ENCODE results near the gene LCP2. TPM values are rescaled to one million over a fixed set of nuclear protein-coding genes. Genes with fewer than 3 reads are reported as not detected.
A peak's percentile ranks its signal among the peaks of the same experiment; 100 is the strongest.

Gene LCP2
- total and polyA plus RNA-seq, 2 donors (not counting 1 experiment from before 2014, with no cell fraction given): not detected

DNA sequence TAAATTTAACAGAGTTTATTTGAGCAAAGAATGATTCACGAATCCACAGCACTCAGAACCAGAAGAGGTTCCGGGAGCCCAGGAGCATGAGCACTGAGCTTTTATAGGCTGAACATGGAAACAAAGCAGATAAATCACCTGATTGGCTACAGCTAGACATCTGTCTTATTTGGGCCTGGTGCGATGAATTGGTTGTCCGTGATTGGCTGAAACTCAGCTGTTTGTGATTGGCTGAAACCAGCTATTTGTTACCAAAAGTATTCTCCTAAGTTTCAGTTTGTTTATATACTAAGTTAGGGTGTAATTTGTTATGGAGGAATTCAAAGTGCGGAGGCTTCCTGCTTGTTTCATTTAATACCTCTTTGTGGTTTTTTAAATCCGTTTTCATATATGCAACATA lies 15.8 kb upstream of the LCP2 start:
- Histone ChIP-seq H3K9ac (ENCODE audit: insufficient read depth, low read length) (no peak overlapping the region), H3K4me2 (ENCODE audit: extremely low read depth, insufficient read depth, low read length) (no peak overlapping the region), H3K4me1 (ENCODE audit: control insufficient read depth, extremely low read depth, insufficient read depth, low read length) (no peaks in the 10 kb centered on the region), H3K79me2 (ENCODE audit: control insufficient read depth, insufficient read depth, low read length) (no peaks in the 10 kb centered on the region), H3K27me3 (ENCODE audit: control insufficient read depth, insufficient read depth, low read length) (no peaks in the 10 kb centered on the region), H3K4me3 (replicated peaks in 1 of 4; ENCODE audit: control extremely low read depth in 1 of 4, insufficient read depth in 1 of 4, low read depth in 3 of 4, low read length in 4 of 4) (no peak overlapping the region), H3K27ac (ENCODE audit: insufficient read depth, low read length) (no peak overlapping the region), H3K36me3 (ENCODE audit: control insufficient read depth, insufficient read depth, low read length) (no peaks in the 10 kb centered on the region), H2AFZ (ENCODE audit: low read length) (no peak overlapping the region), H3K9me3 (ENCODE audit: control insufficient read depth, insufficient read depth, low read depth, low read length) (no peaks in the 10 kb centered on the region), H4K20me1 (ENCODE audit: control insufficient read depth, extremely low read depth, insufficient read depth, low read length) (no peaks in the 10 kb centered on the region)
- no peak for DNase-seq (ENCODE audit: low read depth in 2 of 2)
- TF ChIP-seq, protein P1, sequence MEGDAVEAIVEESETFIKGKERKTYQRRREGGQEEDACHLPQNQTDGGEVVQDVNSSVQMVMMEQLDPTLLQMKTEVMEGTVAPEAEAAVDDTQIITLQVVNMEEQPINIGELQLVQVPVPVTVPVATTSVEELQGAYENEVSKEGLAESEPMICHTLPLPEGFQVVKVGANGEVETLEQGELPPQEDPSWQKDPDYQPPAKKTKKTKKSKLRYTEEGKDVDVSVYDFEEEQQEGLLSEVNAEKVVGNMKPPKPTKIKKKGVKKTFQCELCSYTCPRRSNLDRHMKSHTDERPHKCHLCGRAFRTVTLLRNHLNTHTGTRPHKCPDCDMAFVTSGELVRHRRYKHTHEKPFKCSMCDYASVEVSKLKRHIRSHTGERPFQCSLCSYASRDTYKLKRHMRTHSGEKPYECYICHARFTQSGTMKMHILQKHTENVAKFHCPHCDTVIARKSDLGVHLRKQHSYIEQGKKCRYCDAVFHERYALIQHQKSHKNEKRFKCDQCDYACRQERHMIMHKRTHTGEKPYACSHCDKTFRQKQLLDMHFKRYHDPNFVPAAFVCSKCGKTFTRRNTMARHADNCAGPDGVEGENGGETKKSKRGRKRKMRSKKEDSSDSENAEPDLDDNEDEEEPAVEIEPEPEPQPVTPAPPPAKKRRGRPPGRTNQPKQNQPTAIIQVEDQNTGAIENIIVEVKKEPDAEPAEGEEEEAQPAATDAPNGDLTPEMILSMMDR (conservative IDR thresholded peaks at IDR 0.05 in 1 of 2, IDR thresholded peaks at IDR 0.05 in 1 of 2; ENCODE audit: low read depth in 1 of 2, low read length in 2 of 2): no peak
- no peak for TF ChIP-seq EZH2 (IDR thresholded peaks at IDR 0.05; ENCODE audit: low read length, missing control alignments)

DNA sequence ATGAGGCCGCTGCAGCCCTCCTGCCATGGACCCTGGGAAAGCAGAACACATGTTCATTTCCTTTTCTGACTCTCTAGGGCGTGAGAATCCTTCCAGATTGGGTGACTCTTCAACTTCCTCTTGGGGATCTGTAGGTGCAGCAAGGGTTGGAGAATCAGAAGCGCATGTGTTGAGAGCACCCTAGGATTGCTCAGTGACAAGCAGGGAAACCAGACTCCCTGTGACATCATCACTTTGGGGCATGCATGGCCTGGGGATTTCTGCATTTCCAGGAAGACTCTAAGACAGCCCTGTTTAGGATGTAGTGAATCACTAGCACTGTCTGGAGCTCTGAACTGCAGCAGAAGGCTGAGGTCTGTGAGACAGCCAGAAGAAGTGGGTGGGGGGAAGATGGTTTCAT lies 15.1 kb upstream of the LCP2 start:
- Histone ChIP-seq H3K4me1 (ENCODE audit: control insufficient read depth, extremely low read depth, insufficient read depth, low read length) (no peaks in the 10 kb centered on the region), H3K9me3 (ENCODE audit: control insufficient read depth, insufficient read depth, low read depth, low read length) (no peaks in the 10 kb centered on the region), H3K79me2 (ENCODE audit: control insufficient read depth, insufficient read depth, low read length) (no peaks in the 10 kb centered on the region), H4K20me1 (ENCODE audit: control insufficient read depth, extremely low read depth, insufficient read depth, low read length) (no peaks in the 10 kb centered on the region), H2AFZ (ENCODE audit: low read length) (no peak overlapping the region), H3K27me3 (ENCODE audit: control insufficient read depth, insufficient read depth, low read length) (no peaks in the 10 kb centered on the region), H3K27ac (ENCODE audit: insufficient read depth, low read length) (no peak overlapping the region), H3K4me3 (replicated peaks in 1 of 4; ENCODE audit: control extremely low read depth in 1 of 4, insufficient read depth in 1 of 4, low read depth in 3 of 4, low read length in 4 of 4) (no peak overlapping the region), H3K9ac (ENCODE audit: insufficient read depth, low read length) (no peak overlapping the region), H3K4me2 (ENCODE audit: extremely low read depth, insufficient read depth, low read length) (no peak overlapping the region), H3K36me3 (ENCODE audit: control insufficient read depth, insufficient read depth, low read length) (no peaks in the 10 kb centered on the region)
- DNase-seq (ENCODE audit: low read depth in 2 of 2): peak in 1 of 2 donors; percentile 48
- no peak for TF ChIP-seq EZH2 (IDR thresholded peaks at IDR 0.05; ENCODE audit: low read length, missing control alignments)
- TF ChIP-seq, protein P1 (conservative IDR thresholded peaks at IDR 0.05 in 1 of 2, IDR thresholded peaks at IDR 0.05 in 1 of 2; ENCODE audit: low read depth in 1 of 2, low read length in 2 of 2): no peak

DNA sequence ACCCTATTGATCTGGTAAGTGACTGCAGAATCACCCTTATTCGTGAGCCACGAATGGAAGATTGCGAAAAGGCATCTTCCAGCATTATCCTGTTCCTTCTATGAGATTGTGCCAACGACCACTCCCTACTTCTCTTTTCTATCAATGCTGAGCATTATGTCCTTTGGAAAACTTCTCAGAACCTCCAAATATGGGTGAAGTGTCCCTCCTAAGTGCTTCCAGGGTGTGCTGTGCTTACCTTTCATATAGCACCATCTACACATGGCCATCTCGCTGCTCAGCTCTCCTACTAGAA lies 14.7 kb upstream of the LCP2 start:
- Histone ChIP-seq H3K27me3 (ENCODE audit: control insufficient read depth, insufficient read depth, low read length) (no peaks in the 10 kb centered on the region), H3K4me1 (ENCODE audit: control insufficient read depth, extremely low read depth, insufficient read depth, low read length) (no peaks in the 10 kb centered on the region), H3K9ac (ENCODE audit: insufficient read depth, low read length) (no peak overlapping the region), H4K20me1 (ENCODE audit: control insufficient read depth, extremely low read depth, insufficient read depth, low read length) (no peaks in the 10 kb centered on the region), H3K27ac (ENCODE audit: insufficient read depth, low read length) (no peak overlapping the region), H3K36me3 (ENCODE audit: control insufficient read depth, insufficient read depth, low read length) (no peaks in the 10 kb centered on the region), H3K4me3 (replicated peaks in 1 of 4; ENCODE audit: control extremely low read depth in 1 of 4, insufficient read depth in 1 of 4, low read depth in 3 of 4, low read length in 4 of 4) (no peak overlapping the region), H3K79me2 (ENCODE audit: control insufficient read depth, insufficient read depth, low read length) (no peaks in the 10 kb centered on the region), H3K4me2 (ENCODE audit: extremely low read depth, insufficient read depth, low read length) (no peak overlapping the region), H2AFZ (ENCODE audit: low read length) (no peak overlapping the region), H3K9me3 (ENCODE audit: control insufficient read depth, insufficient read depth, low read depth, low read length) (no peaks in the 10 kb centered on the region)
- DNase-seq (ENCODE audit: low read depth in 2 of 2): no peak
- TF ChIP-seq EZH2 (IDR thresholded peaks at IDR 0.05; ENCODE audit: low read length, missing control alignments): no peak
- TF ChIP-seq, protein P1 (conservative IDR thresholded peaks at IDR 0.05 in 1 of 2, IDR thresholded peaks at IDR 0.05 in 1 of 2; ENCODE audit: low read depth in 1 of 2, low read length in 2 of 2): no peak

All from fibroblast of lung (primary cell).